ENCODE results near the gene TRIP13.

The TRIP13 gene

GRCh38 chr5:893137-893506 lies 438 bp downstream of the TRIP13 start:
- Histone ChIP-seq H3K79me2 (ENCODE audit: control insufficient read depth, low read length) (peaks cover 88% of the 10 kb centered on the region), H3K9me2 (replicated peaks; ENCODE audit: control insufficient read depth, low read length) (no peaks in the 10 kb centered on the region), H3K4me3 (ENCODE audit: low read length) (peak overlapping the region; percentile 95), H3K4me1 (ENCODE audit: control insufficient read depth, low read length) (peaks cover 24% of the 10 kb centered on the region), H3K4me2 (ENCODE audit: low read length) (peak overlapping the region; percentile 80), H3K27me3 (ENCODE audit: control insufficient read depth, low read length) (no peaks in the 10 kb centered on the region), H3F3A (ENCODE audit: control insufficient read depth, insufficient read depth) (no peaks in the 10 kb centered on the region), H4K20me1 (ENCODE audit: control insufficient read depth, insufficient read depth, low read depth, low read length) (no peaks in the 10 kb centered on the region), H3K36me3 (ENCODE audit: control insufficient read depth, low read length) (peaks cover 77% of the 10 kb centered on the region), H3K27ac (ENCODE audit: low read depth, low read length) (0 out of 2 replicates have a peak overlapping the region, but pooled peaks have one; percentile 52), H3K9me3 (ENCODE audit: control insufficient read depth, insufficient read depth, low read length) (no peaks in the 10 kb centered on the region)
- TF ChIP-seq EZH2phosphoT487 (IDR thresholded peaks at IDR 0.05; ENCODE audit: borderline replicate concordance, low read length), result no peak
- TF ChIP-seq, protein P1, sequence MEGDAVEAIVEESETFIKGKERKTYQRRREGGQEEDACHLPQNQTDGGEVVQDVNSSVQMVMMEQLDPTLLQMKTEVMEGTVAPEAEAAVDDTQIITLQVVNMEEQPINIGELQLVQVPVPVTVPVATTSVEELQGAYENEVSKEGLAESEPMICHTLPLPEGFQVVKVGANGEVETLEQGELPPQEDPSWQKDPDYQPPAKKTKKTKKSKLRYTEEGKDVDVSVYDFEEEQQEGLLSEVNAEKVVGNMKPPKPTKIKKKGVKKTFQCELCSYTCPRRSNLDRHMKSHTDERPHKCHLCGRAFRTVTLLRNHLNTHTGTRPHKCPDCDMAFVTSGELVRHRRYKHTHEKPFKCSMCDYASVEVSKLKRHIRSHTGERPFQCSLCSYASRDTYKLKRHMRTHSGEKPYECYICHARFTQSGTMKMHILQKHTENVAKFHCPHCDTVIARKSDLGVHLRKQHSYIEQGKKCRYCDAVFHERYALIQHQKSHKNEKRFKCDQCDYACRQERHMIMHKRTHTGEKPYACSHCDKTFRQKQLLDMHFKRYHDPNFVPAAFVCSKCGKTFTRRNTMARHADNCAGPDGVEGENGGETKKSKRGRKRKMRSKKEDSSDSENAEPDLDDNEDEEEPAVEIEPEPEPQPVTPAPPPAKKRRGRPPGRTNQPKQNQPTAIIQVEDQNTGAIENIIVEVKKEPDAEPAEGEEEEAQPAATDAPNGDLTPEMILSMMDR (IDR thresholded peaks at IDR 0.05; ENCODE audit: low read depth, low read length, poor library complexity, severe bottlenecking), result no peak

GRCh38 chr5:893711-894110 lies 1.0 kb downstream of the TRIP13 start:
- Histone ChIP-seq H3K9me2 (replicated peaks; ENCODE audit: control insufficient read depth, low read length) (no peaks in the 10 kb centered on the region), H3K36me3 (ENCODE audit: control insufficient read depth, low read length) (peaks cover 71% of the 10 kb centered on the region)

GRCh38 chr5:900781-901180 lies 8.1 kb downstream of the TRIP13 start:
- H3K79me2 ChIP-seq (ENCODE audit: control insufficient read depth, low read length), result peaks cover 12% of the 10 kb centered on the region
- H3K36me3 ChIP-seq (ENCODE audit: control insufficient read depth, low read length), result peaks cover 66% of the 10 kb centered on the region
- H3K27me3 ChIP-seq (ENCODE audit: control insufficient read depth, low read length), result no peaks in the 10 kb centered on the region
- no peak overlapping the region for H3K27ac ChIP-seq (ENCODE audit: low read depth, low read length)
- TF ChIP-seq, protein P1 (IDR thresholded peaks at IDR 0.05; ENCODE audit: low read depth, low read length, poor library complexity, severe bottlenecking), result no peak
- no peak for TF ChIP-seq EZH2phosphoT487 (IDR thresholded peaks at IDR 0.05; ENCODE audit: borderline replicate concordance, low read length)
- no peaks in the 10 kb centered on the region for H4K20me1 ChIP-seq (ENCODE audit: control insufficient read depth, insufficient read depth, low read depth, low read length)
- H3K9me3 ChIP-seq (ENCODE audit: control insufficient read depth, insufficient read depth, low read length), result no peaks in the 10 kb centered on the region
- no peaks in the 10 kb centered on the region for H3K9me2 ChIP-seq (replicated peaks; ENCODE audit: control insufficient read depth, low read length)
- no peaks in the 10 kb centered on the region for H3F3A ChIP-seq (ENCODE audit: control insufficient read depth, insufficient read depth)
- H3K4me2 ChIP-seq (ENCODE audit: low read length), result no peak overlapping the region
- no peak overlapping the region for H3K4me3 ChIP-seq (ENCODE audit: low read length)
- no peaks in the 10 kb centered on the region for H3K4me1 ChIP-seq (ENCODE audit: control insufficient read depth, low read length)

More at GRCh38 chr5:893711-894110, 1.0 kb downstream of the TRIP13 start:
- Histone ChIP-seq H3K4me3 (ENCODE audit: low read length) (peak overlapping the region; percentile 95), H3K9me3 (ENCODE audit: control insufficient read depth, insufficient read depth, low read length) (no peaks in the 10 kb centered on the region), H3K79me2 (ENCODE audit: control insufficient read depth, low read length) (peaks cover 82% of the 10 kb centered on the region), H4K20me1 (ENCODE audit: control insufficient read depth, insufficient read depth, low read depth, low read length) (no peaks in the 10 kb centered on the region), H3K27me3 (ENCODE audit: control insufficient read depth, low read length) (no peaks in the 10 kb centered on the region), H3K4me1 (ENCODE audit: control insufficient read depth, low read length) (peaks cover 24% of the 10 kb centered on the region), H3K4me2 (ENCODE audit: low read length) (peak overlapping the region; percentile 80), H3F3A (ENCODE audit: control insufficient read depth, insufficient read depth) (no peaks in the 10 kb centered on the region), H3K27ac (ENCODE audit: low read depth, low read length) (no peak overlapping the region)
- no peak for TF ChIP-seq EZH2phosphoT487 (IDR thresholded peaks at IDR 0.05; ENCODE audit: borderline replicate concordance, low read length)
- TF ChIP-seq, protein P1 (IDR thresholded peaks at IDR 0.05; ENCODE audit: low read depth, low read length, poor library complexity, severe bottlenecking), result no peak
